Measurements from ENCODE around the gene ZIC1.

Gene ZIC1

GRCh38 chr3:147411815-147412241, 2.7 kb downstream of the ZIC1 start:
- DNase-seq, result no peak

- no peak for DNase-seq
Observed at GRCh38 chr3:147412261-147412916, 3.2 kb downstream of the ZIC1 start.

DNA sequence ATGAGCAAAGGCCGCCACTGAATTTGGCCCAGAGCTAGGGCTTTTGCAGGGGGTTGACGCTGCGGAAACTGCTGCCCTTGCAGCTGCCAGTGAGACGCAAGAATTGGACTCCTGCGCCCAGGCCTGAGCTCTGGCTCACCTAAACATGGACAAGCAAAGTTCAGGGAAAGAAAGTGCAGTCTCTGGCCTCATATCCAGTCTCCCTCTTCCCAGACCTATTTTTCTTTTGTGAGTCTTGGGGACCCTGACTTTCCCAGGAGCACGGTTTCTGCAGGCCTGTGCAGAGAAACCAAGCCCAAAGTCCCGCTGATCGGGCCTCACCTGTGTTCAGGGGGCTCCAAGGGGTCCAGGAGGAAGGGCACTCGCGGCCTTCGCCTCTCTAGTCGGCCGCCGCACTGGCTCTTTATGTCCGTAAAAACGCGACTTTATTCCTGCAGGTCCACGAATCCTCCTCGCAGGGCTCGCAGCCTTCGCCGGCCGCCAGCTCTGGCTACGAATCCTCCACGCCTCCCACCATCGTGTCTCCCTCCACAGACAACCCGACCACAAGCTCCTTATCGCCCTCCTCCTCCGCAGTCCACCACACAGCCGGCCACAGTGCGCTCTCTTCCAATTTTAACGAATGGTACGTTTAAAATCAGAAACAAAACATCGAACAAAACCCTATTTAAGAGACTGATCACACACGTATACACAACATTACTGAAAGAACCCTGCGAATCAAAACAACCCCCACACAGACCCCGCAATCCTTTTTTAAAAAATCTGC, 3.9 kb downstream of the ZIC1 start:
- no peak for DNase-seq

DNA sequence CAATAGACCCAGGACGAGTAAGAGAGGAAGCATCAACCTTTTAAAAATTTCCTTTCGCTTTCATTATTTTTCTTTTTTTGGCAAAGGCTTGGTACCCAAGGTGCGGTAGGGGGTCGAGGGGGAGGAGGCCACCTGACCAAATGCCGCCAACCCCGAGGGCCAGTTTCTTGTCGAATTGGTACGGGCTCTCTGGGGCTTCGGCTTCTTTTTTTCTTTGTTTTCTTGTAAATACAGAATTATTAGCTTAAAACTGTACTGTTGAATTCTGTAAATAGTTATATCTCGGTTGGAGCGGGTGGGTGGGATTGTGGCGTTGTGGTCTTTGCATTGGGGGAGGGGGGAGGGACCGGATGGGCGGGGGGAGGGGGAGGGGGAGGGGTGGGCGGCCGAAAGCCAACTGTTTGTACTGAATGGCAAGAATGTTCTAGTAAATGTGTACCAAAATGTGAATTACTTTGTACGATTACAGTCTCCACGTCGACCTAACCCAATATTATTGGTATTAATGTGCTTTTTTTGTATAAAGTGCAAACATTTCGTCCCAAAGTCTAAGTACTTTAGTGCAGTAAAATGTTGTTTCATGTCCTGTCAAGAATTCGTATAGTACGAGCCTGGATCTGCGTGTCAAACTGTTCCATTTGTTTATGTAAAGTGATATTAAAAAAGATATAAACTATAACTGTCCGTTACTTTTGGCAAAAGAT, 4.7 kb downstream of the ZIC1 start:
- DNase-seq, result no peak

DNA sequence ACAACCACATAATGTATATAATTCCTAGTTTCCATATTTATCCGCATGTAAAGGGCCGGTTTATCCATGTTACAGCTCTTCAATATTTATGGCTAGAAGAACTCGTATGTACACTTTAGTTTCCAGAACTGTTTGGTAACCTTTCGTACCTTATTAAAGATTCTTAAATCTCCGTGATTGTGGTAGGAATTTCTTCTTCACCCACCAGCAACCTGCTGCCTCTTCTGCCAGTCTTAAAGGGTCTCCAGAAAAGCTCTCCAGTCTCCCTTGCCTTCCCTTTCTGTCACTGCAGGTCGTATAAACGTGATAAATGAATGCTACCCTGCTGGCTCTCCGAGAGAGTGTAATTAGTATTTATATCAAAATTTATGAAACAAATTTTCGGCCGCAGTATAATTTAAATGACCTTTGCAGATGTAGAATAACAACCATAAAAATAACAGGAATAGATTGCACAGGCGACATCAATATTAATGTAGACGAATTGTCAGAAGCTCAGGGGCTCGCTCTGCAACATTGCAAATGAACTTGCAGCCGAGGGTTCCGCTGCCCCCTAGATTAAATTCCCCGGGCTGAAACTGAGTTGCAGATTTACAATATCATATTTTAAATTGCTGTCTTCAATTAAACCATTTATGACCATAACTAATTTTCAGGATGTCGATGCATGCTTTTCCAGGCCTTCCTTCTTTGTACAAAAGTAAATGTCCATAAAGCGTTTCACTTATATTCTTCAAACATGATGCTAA, 5.4 kb downstream of the ZIC1 start:
- no peak for DNase-seq

GRCh38 chr3:147415286-147415685, 6.1 kb downstream of the ZIC1 start:
- DNase-seq, result no peak

- DNase-seq, result no peak
Observed at GRCh38 chr3:147415874-147416273, 6.7 kb downstream of the ZIC1 start.

DNA sequence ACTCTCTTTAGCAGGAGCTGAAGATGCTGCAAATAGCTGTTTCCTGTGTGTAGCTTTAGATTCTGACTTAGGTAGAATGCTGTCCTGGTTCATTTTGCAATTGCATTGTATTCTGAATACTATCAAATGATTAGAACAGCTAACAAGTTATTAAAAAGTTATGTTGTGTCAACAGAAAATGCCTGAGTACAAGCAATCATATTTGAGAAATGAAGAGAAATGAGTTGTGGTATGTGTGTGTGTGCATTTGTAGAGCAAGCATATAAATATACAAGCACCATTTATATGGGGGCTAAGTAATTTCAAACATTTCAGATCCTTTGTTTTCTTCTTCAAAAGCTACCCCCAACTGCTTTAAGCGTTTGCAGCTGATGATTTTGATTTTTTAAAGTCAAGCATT, 7.8 kb downstream of the ZIC1 start:
- DNase-seq, result no peak

DNA sequence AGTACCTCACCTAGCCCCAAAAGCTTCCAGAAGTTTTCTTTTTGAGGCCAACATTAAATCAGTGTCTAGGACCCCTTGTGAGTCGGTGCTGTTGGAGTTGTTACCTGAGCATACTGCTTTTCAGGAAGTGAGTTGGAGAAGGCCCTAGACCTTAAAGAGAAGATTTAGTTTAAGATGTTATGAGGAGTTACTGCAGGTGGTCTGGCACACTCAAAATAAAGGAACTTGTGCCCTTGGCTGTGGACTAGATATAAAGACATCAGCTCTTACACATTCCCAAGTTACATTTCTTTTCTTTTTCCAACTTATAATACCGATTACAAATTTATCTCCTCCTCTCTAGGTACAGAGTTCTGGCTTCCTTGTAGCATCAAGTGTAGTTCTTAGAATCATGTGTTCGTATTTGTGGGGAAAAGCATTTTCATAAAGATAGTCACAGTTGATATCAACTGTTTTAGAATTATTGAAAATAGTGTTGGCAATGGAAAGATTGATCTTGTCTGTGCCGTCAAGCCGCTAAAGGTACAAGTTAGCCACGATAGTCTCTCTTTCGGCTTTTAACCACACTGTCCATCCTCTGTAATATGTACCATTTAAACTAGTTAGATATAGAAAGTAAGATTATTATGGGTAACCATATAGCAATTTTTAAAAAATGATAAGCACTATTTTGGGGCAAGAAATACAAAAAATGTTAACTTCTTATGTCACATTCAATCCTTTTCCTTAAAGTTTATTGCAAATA, 8.6 kb downstream of the ZIC1 start:
- no peak for DNase-seq

DNA sequence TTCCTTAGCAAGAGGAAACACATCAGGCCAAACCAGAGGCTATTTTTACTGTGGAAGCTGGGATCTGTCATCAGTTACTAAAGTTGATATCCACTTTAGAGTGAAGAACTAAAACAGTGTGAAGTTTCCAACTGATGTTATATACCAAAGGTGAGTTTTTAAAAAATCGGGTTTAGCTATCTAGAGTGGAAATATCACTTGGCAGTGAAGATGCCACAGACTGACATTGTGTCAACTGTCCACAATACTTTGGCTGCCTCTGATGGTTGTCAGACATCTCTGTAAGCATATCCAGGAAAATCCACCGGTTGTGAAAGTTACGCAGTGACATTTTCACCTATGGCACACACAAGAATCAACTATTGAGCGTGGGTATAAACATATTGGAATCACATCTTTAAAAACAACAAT, 9.2 kb downstream of the ZIC1 start:
- DNase-seq, result no peak

- DNase-seq, result no peak
Observed at GRCh38 chr3:147418808-147419701, 9.9 kb downstream of the ZIC1 start.

GRCh38 chr3:147419781-147420224, 10.6 kb downstream of the ZIC1 start:
- DNase-seq, result no peak

DNA sequence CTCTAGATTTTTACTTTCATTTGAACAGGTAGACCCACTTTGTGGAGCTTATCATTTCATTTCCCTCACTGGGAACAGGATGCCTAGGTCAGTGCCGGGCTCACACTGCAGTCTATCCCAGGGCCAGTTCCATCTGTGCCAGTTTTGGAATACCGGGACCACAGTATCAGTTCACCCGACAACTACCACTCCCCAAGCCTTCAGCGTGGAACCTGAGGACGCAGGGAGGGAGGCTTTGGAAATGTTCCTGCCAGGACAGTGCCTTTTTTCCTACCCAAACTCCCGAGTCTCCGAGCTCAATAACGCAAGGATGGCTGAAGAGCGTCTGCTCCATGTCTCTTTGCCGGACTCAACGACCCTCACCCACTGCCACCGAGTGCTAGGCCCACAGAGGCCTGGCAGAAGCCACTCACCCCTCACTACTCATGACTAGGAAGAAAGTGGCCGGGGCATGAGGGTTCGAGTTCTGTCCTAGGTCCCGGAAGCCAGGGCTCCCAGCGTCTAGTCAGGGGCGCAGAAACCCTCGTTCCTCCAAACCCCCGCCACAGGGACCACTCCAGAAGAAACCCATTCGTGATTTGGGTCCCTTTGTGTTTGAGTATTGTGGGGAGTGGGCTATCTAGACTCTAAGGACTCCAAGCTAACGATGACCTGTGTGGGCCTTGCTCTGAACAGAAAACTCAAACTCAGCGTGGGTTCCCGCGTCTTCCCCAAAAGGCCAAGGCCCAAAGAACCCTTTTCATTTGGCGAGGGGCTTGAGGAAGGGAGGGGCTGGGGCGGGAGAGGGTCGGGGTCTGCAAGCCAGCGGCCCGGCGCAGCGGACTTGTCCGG, 11.4 kb downstream of the ZIC1 start:
- no peak for DNase-seq

DNA sequence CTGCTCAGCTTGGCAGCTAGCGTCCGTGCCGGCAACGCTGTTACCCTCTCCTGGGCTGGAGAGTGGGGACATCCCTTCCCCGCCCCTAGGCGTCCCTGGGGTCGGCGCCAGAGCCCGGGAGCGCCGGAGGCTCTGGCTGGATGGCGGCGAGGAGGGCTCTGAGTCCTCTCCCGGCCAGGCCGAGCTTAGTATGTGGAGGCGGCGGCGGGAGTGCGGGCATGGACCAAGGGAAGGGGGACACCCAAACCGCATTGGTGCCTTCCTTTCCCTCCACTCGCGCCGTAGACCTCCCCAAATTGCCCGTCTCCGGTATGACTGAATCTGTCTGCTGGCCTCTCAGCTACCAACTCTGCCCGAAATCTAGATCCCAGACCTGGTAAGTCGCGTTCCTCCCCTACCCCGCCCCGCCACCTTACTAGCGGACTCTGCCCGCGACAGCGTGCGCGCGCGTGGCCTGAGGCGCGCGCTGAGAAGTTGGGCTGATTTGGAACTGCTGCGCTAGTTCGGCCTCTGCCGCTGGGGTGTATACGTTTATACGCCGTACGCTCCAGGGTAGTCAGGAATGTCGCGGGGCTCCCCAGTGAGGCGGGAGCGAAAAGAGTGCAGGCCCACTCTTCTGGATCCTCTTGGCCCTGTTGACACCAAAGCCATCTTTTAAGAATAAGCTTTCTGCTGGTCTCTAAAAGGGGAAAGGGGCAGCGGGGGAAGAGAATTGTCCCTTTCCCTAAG, 12.2 kb downstream of the ZIC1 start:
- no peak for DNase-seq

- DNase-seq, result no peak
Observed at GRCh38 chr3:147422196-147422595, 13.0 kb downstream of the ZIC1 start.

- DNase-seq, result no peak
Observed at GRCh38 chr3:147422601-147423536, 13.7 kb downstream of the ZIC1 start.

DNA sequence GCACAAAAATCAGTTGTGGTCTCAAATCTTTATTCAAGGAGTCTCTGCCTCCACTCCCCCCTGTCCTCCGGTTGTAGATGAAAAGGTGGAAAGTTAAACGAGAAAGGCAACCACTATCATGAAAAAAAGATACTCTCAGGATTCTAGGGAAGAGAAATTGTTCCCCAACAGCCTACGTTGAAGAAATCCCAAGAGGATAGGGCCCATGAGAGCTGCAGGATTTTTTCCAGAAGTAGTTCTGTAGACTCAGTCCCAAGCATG, 14.3 kb downstream of the ZIC1 start:
- DNase-seq, result no peak

GRCh38 chr3:147423798-147424580, 14.8 kb downstream of the ZIC1 start:
- DNase-seq, result no peak

All from stimulated activated CD8-positive, alpha-beta memory T cell treated with anti-CD3 and anti-CD28 coated beads, Interleukin-4, amount 100 ng/mL, for 48 hours (primary cell).